ENCODE results near the gene ZNF330.

DNA sequence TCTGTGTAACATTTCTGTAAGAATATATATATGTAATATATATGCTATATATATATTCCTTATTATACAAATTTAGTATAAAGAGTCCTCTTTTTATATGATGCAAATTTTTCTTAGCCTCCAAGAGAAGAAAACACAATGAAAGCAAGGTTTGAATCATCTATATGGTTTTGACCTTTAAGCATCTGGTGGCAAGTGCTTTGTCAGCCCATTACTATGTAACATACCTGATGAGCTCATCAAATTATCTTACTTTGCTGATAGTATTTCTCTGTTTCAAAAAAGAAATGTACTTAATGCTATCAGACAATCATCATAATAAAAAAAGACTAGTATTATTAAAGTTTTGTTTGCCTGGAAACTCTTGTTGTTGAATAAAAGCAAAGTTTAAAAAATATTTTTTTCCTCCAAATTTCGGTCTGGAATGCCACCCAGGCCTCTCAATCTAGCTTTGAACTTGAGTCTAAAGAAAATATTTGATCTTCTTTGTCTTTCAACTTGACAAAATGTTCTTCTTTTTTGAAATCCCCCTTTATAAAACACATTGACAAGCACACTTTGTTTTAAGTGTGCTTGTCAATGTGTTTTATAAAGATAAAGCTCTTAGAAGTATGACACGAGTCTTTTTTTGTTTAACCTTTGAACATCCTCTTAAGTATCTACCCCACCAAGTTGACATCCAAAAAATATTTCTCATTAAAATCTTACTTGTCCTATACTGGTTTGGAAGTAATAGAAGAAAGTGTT is 26.2 kb downstream of the ZNF330 start:
- TF ChIP-seq, protein P1, sequence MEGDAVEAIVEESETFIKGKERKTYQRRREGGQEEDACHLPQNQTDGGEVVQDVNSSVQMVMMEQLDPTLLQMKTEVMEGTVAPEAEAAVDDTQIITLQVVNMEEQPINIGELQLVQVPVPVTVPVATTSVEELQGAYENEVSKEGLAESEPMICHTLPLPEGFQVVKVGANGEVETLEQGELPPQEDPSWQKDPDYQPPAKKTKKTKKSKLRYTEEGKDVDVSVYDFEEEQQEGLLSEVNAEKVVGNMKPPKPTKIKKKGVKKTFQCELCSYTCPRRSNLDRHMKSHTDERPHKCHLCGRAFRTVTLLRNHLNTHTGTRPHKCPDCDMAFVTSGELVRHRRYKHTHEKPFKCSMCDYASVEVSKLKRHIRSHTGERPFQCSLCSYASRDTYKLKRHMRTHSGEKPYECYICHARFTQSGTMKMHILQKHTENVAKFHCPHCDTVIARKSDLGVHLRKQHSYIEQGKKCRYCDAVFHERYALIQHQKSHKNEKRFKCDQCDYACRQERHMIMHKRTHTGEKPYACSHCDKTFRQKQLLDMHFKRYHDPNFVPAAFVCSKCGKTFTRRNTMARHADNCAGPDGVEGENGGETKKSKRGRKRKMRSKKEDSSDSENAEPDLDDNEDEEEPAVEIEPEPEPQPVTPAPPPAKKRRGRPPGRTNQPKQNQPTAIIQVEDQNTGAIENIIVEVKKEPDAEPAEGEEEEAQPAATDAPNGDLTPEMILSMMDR (IDR thresholded peaks at IDR 0.05; ENCODE audit: low read depth, low read length, poor library complexity, severe bottlenecking) = no peak
- TF ChIP-seq EZH2phosphoT487 (IDR thresholded peaks at IDR 0.05; ENCODE audit: borderline replicate concordance, low read length) = no peak

Measured in DOHH2 (cell line).